ENCODE data around the gene CASKIN1.

DNA sequence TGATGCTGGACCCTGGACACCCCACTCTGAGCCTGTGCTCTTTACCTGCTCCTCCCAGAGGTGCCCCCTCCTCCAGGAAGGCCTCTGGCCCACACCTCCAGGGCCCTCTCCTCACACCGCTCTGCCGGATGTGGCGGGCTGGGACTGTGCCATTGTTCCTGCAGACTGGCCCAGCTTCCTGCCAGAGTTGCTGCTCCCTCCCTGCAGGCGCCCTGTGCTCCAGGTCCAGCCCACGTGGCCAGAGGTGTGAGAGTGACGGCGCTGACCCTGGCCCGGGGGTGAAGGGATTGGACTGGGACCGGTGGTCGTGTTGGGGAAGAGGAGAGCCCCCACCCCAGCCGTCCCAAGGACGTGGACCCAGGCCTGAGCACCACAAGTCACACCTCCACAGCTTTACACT lies 32.7 kb upstream of the CASKIN1 start:
- TF ChIP-seq, protein P1, sequence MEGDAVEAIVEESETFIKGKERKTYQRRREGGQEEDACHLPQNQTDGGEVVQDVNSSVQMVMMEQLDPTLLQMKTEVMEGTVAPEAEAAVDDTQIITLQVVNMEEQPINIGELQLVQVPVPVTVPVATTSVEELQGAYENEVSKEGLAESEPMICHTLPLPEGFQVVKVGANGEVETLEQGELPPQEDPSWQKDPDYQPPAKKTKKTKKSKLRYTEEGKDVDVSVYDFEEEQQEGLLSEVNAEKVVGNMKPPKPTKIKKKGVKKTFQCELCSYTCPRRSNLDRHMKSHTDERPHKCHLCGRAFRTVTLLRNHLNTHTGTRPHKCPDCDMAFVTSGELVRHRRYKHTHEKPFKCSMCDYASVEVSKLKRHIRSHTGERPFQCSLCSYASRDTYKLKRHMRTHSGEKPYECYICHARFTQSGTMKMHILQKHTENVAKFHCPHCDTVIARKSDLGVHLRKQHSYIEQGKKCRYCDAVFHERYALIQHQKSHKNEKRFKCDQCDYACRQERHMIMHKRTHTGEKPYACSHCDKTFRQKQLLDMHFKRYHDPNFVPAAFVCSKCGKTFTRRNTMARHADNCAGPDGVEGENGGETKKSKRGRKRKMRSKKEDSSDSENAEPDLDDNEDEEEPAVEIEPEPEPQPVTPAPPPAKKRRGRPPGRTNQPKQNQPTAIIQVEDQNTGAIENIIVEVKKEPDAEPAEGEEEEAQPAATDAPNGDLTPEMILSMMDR (IDR thresholded peaks at IDR 0.05 in 8 of 11, conservative IDR thresholded peaks at IDR 0.05 in 3 of 11): no peak
- no peak for TF ChIP-seq POLR2A (IDR thresholded peaks at IDR 0.05)

All from spleen (tissue), 7 donors.